WTC11 (cell line): Measurements from ENCODE around the gene ANO1. TPM values are rescaled to one million over a fixed set of nuclear protein-coding genes. Genes with fewer than 3 reads are reported as not detected.

Experiments used
- ATAC-seq: fragments of 200-7000 bp; cut with Tn5 transposase; 2 replicates; pipeline ENCODE4 v1.10.0; 2021; ENCODE audit warnings: mild to moderate bottlenecking, moderate library complexity
- CTCF ChIA-PET: fragments of 300-600 bp; sonication (Branson Sonifier 250); formaldehyde crosslinking; loops from one replicate; lab custom pipeline; 2021; ENCODE audit warnings: antibody characterized with exemption; lab: Charles Lee
- POLR2A ChIA-PET: fragments of 350-600 bp; sonication (Branson Sonifier 250); formaldehyde crosslinking; loops from one replicate; lab custom pipeline; 2021; ENCODE audit warnings: antibody characterized with exemption; lab: Charles Lee
- DNase-seq: peaks from one replicate; pipeline ENCODE4 v3.0.0; 2021; ENCODE audit warnings: low spot score
- H3K27ac Mint-ChIP-seq: 2 replicates; pipeline ENCODE4 v1.8.0; 2021; ENCODE audit warnings: mixed read lengths
- H3K27me3 Mint-ChIP-seq: 2 replicates; pipeline ENCODE4 v1.8.0; 2021; ENCODE audit warnings: low read depth, mild to moderate bottlenecking, moderate library complexity, mixed read lengths
- H3K36me3 Mint-ChIP-seq: 2 replicates; pipeline ENCODE4 v1.8.0; 2021; ENCODE audit warnings: mixed read lengths
- H3K4me1 Mint-ChIP-seq: 2 replicates; pipeline ENCODE4 v1.8.0; 2022; ENCODE audit warnings: mixed read lengths
- H3K4me3 Mint-ChIP-seq: 2 replicates; pipeline ENCODE4 v1.8.0; 2021; ENCODE audit warnings: mild to moderate bottlenecking, moderate library complexity, mixed read lengths
- H3K9me3 Mint-ChIP-seq: 2 replicates; pipeline ENCODE4 v1.8.0; 2021; ENCODE audit warnings: mixed read lengths
- CBFB ChIP-seq: sonication (generic); formaldehyde crosslinking; IDR thresholded peaks from 2 replicates; pipeline ENCODE4 v1.8.1; 2022; ENCODE audit warnings: mild to moderate bottlenecking, low read depth, missing genetic modification reagents
- CDX4 ChIP-seq: fragments of 250-450 bp; sonication (Bioruptor Pico); IDR thresholded peaks from 2 replicates; pipeline ENCODE4 v1.9.0; 2021; ENCODE audit warnings: moderate library complexity, mild to moderate bottlenecking, inconsistent platforms, borderline replicate concordance
- EMX1 ChIP-seq: fragments of 250-450 bp; sonication (Bioruptor Pico); IDR thresholded peaks from 2 replicates; pipeline ENCODE4 v1.8.0; 2021; ENCODE audit warnings: mild to moderate bottlenecking
- JUN ChIP-seq: sonication (generic); formaldehyde crosslinking; IDR thresholded peaks from 2 replicates; pipeline ENCODE4 v1.8.0; 2023; ENCODE audit warnings: mild to moderate bottlenecking, missing genetic modification reagents
- NR1H2 ChIP-seq: sonication (generic); formaldehyde crosslinking; IDR thresholded peaks from 2 replicates; pipeline ENCODE4 v1.9.0; 2021; ENCODE audit warnings: mild to moderate bottlenecking, moderate library complexity, missing genetic modification reagents
- PREB ChIP-seq: sonication (generic); formaldehyde crosslinking; IDR thresholded peaks from 2 replicates; pipeline ENCODE4 v1.8.1; 2022; ENCODE audit warnings: mild to moderate bottlenecking, missing genetic modification reagents, moderate library complexity, borderline replicate concordance
- SOX15 ChIP-seq: fragments of 250-450 bp; sonication (Bioruptor Pico); IDR thresholded peaks from 2 replicates; pipeline ENCODE4 v1.9.0; 2021; ENCODE audit warnings: mild to moderate bottlenecking
- STAT6 ChIP-seq: sonication (generic); formaldehyde crosslinking; conservative IDR thresholded peaks from 2 replicates; pipeline ENCODE4 v1.8.1; 2023; ENCODE audit warnings: mild to moderate bottlenecking, low read depth, missing genetic modification reagents, moderate library complexity
- TEAD4 ChIP-seq: sonication (generic); formaldehyde crosslinking; IDR thresholded peaks from 2 replicates; pipeline ENCODE4 v1.8.0; 2022; ENCODE audit warnings: mild to moderate bottlenecking, missing genetic modification reagents
- TP53 ChIP-seq: sonication (generic); formaldehyde crosslinking; IDR thresholded peaks from 2 replicates; pipeline ENCODE4 v1.8.1; 2023; ENCODE audit warnings: mild to moderate bottlenecking, missing genetic modification reagents
- ZNF138 ChIP-seq: sonication (generic); formaldehyde crosslinking; conservative IDR thresholded peaks from 2 replicates; pipeline ENCODE4 v1.8.1; 2022; ENCODE audit warnings: mild to moderate bottlenecking, moderate library complexity, missing genetic modification reagents
- ZNF263 ChIP-seq: sonication (generic); formaldehyde crosslinking; IDR thresholded peaks from 2 replicates; pipeline ENCODE4 v1.8.1; 2022; ENCODE audit warnings: low read depth, mild to moderate bottlenecking, moderate library complexity, missing genetic modification reagents
- ZNF317 ChIP-seq: sonication (generic); formaldehyde crosslinking; IDR thresholded peaks from 2 replicates; pipeline ENCODE4 v1.8.1; 2023; ENCODE audit warnings: low read depth, mild to moderate bottlenecking, moderate library complexity, missing genetic modification reagents, borderline replicate concordance
- ZSCAN18 ChIP-seq: fragments of 250-450 bp; sonication (Bioruptor Pico); IDR thresholded peaks from 2 replicates; pipeline ENCODE4 v2.1.2; 2022; ENCODE audit warnings: mild to moderate bottlenecking, moderate library complexity
- total RNA-seq: library from RNA; stranded (reverse); gene quantifications from 3 replicates; pipeline ENCODE4 v1.2.3, GENCODE V29; 2021
- TF ChIP-seq, protein P1 (sequence below): sonication (generic); formaldehyde crosslinking; IDR thresholded peaks from 2 replicates; pipeline ENCODE4 v1.8.0; 2023; ENCODE audit warnings: missing genetic modification reagents
- TF ChIP-seq, protein P2 (sequence below): fragments of 250-450 bp; sonication (Bioruptor Pico); IDR thresholded peaks from 2 replicates; pipeline ENCODE4 v1.9.0; 2021; ENCODE audit warnings: mild to moderate bottlenecking
- TF ChIP-seq, protein P3 (sequence below): sonication (generic); formaldehyde crosslinking; IDR thresholded peaks from 2 replicates; pipeline ENCODE4 v1.8.0; 2022; ENCODE audit warnings: mild to moderate bottlenecking, missing genetic modification reagents
- TF ChIP-seq, protein P4 (sequence below): fragments of 250-450 bp; sonication (Bioruptor Pico); IDR thresholded peaks from 2 replicates; pipeline ENCODE4 v1.8.0; 2021; ENCODE audit warnings: mild to moderate bottlenecking

The ANO1 gene
- total RNA-seq, 1 experiment from 2014 or later, result 4.1 TPM

DNA sequence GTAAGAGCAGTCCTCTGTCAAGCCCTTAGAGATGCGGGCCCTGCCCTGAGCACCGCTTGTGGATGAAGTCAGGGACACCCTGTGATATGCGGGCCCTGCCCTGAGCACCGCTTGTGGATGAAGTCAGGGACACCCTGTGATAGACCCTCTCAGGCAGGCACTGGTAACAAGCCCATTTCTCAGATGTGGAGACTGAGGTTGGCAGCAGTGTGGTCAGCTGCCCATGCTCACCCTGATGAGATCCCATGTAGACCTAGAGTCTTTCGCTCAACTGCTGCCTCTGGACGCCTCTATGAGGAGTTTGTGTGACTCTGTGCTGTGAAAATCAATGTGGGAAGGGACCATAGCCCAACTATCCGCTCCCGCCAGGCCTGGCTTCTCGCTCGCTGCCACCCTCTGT, 66.1 kb downstream of the ANO1 start:
- POLR2A ChIA-PET, result no interaction called here
- no peak overlapping the region for H3K27ac Mint-ChIP-seq
- H3K4me3 Mint-ChIP-seq, result no peak overlapping the region
- H3K27me3 Mint-ChIP-seq, result peaks cover 28% of the 10 kb centered on the region
- ATAC-seq (no peak), DNase-seq (no peak)
- CTCF ChIA-PET, result interaction anchor here (1.5 to 3.5 kb wide), 4 partner anchors 14 to 61 kb away, joined by 4 to 16 read pairs (median 5); no protein-coding TSS in a partner anchor
- TF ChIP-seq, protein P1, sequence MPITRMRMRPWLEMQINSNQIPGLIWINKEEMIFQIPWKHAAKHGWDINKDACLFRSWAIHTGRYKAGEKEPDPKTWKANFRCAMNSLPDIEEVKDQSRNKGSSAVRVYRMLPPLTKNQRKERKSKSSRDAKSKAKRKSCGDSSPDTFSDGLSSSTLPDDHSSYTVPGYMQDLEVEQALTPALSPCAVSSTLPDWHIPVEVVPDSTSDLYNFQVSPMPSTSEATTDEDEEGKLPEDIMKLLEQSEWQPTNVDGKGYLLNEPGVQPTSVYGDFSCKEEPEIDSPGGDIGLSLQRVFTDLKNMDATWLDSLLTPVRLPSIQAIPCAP (CRISPR knock-in tag), result no peak
- TF ChIP-seq CBFB (CRISPR knock-in tag) (no peak), ZNF263 (CRISPR knock-in tag) (no peak), SOX15 (no peak), NR1H2 (CRISPR knock-in tag) (no peak), CDX4 (no peak)
- TF ChIP-seq, protein P2, sequence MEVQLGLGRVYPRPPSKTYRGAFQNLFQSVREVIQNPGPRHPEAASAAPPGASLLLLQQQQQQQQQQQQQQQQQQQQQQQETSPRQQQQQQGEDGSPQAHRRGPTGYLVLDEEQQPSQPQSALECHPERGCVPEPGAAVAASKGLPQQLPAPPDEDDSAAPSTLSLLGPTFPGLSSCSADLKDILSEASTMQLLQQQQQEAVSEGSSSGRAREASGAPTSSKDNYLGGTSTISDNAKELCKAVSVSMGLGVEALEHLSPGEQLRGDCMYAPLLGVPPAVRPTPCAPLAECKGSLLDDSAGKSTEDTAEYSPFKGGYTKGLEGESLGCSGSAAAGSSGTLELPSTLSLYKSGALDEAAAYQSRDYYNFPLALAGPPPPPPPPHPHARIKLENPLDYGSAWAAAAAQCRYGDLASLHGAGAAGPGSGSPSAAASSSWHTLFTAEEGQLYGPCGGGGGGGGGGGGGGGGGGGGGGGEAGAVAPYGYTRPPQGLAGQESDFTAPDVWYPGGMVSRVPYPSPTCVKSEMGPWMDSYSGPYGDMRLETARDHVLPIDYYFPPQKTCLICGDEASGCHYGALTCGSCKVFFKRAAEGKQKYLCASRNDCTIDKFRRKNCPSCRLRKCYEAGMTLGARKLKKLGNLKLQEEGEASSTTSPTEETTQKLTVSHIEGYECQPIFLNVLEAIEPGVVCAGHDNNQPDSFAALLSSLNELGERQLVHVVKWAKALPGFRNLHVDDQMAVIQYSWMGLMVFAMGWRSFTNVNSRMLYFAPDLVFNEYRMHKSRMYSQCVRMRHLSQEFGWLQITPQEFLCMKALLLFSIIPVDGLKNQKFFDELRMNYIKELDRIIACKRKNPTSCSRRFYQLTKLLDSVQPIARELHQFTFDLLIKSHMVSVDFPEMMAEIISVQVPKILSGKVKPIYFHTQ (CRISPR knock-in tag), result no peak
- H3K4me1 Mint-ChIP-seq, result peaks cover 42% of the 10 kb centered on the region
- no peaks in the 10 kb centered on the region for H3K9me3 Mint-ChIP-seq
- H3K36me3 Mint-ChIP-seq, result no peaks in the 10 kb centered on the region

- no peak for ATAC-seq
- no peaks in the 10 kb centered on the region for H3K36me3 Mint-ChIP-seq
Observed at GRCh38 chr11:70145071-70145470, 67.0 kb downstream of the ANO1 start.

More at GRCh38 chr11:70145071-70145470, 67.0 kb downstream of the ANO1 start:
- ChIA-PET CTCF (interaction anchor here (1.1 to 3.5 kb wide), 2 partner anchors 9 to 13 kb away, joined by 7 to 16 read pairs; no protein-coding TSS in a partner anchor), POLR2A (no interaction called here)
- TF ChIP-seq ZSCAN18 (CRISPR knock-in tag), result no peak
- no peak for TF ChIP-seq PREB (CRISPR knock-in tag)
- TF ChIP-seq, protein P2 (CRISPR knock-in tag), result no peak
- TF ChIP-seq, protein P3, sequence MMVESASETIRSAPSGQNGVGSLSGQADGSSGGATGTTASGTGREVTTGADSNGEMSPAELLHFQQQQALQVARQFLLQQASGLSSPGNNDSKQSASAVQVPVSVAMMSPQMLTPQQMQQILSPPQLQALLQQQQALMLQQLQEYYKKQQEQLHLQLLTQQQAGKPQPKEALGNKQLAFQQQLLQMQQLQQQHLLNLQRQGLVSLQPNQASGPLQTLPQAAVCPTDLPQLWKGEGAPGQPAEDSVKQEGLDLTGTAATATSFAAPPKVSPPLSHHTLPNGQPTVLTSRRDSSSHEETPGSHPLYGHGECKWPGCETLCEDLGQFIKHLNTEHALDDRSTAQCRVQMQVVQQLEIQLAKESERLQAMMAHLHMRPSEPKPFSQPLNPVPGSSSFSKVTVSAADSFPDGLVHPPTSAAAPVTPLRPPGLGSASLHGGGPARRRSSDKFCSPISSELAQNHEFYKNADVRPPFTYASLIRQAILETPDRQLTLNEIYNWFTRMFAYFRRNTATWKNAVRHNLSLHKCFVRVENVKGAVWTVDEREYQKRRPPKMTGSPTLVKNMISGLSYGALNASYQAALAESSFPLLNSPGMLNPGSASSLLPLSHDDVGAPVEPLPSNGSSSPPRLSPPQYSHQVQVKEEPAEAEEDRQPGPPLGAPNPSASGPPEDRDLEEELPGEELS (CRISPR knock-in tag), result no peak
- TF ChIP-seq JUN, result no peak
- TF ChIP-seq TEAD4 (CRISPR knock-in tag), result no peak
- no peak for TF ChIP-seq EMX1 (CRISPR knock-in tag)
- no peak for TF ChIP-seq ZNF317
- TF ChIP-seq, protein P4, sequence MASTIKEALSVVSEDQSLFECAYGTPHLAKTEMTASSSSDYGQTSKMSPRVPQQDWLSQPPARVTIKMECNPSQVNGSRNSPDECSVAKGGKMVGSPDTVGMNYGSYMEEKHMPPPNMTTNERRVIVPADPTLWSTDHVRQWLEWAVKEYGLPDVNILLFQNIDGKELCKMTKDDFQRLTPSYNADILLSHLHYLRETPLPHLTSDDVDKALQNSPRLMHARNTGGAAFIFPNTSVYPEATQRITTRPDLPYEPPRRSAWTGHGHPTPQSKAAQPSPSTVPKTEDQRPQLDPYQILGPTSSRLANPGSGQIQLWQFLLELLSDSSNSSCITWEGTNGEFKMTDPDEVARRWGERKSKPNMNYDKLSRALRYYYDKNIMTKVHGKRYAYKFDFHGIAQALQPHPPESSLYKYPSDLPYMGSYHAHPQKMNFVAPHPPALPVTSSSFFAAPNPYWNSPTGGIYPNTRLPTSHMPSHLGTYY, result no peak
- TF ChIP-seq ZNF138 (CRISPR knock-in tag), result no peak
- no peak for TF ChIP-seq TP53
- TF ChIP-seq STAT6, result no peak
- peaks cover 24% of the 10 kb centered on the region for H3K27me3 Mint-ChIP-seq
- peaks cover 42% of the 10 kb centered on the region for H3K4me1 Mint-ChIP-seq
- no peak for DNase-seq
- H3K27ac Mint-ChIP-seq, result no peak overlapping the region
- H3K9me3 Mint-ChIP-seq, result no peaks in the 10 kb centered on the region
- no peak overlapping the region for H3K4me3 Mint-ChIP-seq
